Calu3 (cell line): Measurements from ENCODE around the gene TRIO. TPM values are rescaled to one million over a fixed set of nuclear protein-coding genes. Genes with fewer than 3 reads are reported as not detected.
A peak's percentile ranks its signal among the peaks of the same experiment; 100 is the strongest.

Experiments used
- BruUV-seq: library from RNA; stranded (reverse); fragments of 400-500 nt; replicated peaks from 2 replicates; lab custom pipeline; 2021; lab: Mats Ljungman, UMichigan
- CTCF ChIA-PET: fragments of 300-600 bp; sonication (Branson Sonifier 250); formaldehyde crosslinking; loops from one replicate; lab custom pipeline; 2022; ENCODE audit warnings: antibody characterized with exemption; lab: Charles Lee
- DNase-seq: peaks from one replicate; pipeline ENCODE4 v3.0.0; 2022
- H3K27ac Mint-ChIP-seq: one replicate; pipeline ENCODE4 v1.8.0; 2022; ENCODE audit warnings: mixed read lengths; ENCODE audit not compliant: unreplicated experiment
- H3K27me3 Mint-ChIP-seq: one replicate; pipeline ENCODE4 v1.8.0; 2022; ENCODE audit warnings: mixed read lengths; ENCODE audit not compliant: unreplicated experiment
- H3K36me3 Mint-ChIP-seq: one replicate; pipeline ENCODE4 v1.8.0; 2022; ENCODE audit warnings: mild to moderate bottlenecking, moderate library complexity, mixed read lengths; ENCODE audit not compliant: insufficient read depth, unreplicated experiment
- H3K4me1 Mint-ChIP-seq: one replicate; pipeline ENCODE4 v1.8.0; 2022; ENCODE audit warnings: mild to moderate bottlenecking, low read depth, mixed read lengths; ENCODE audit not compliant: unreplicated experiment
- H3K4me3 Mint-ChIP-seq: one replicate; pipeline ENCODE4 v1.8.0; 2022; ENCODE audit warnings: mild to moderate bottlenecking, low read depth, moderate library complexity, mixed read lengths; ENCODE audit not compliant: unreplicated experiment
- H3K9me3 Mint-ChIP-seq: one replicate; pipeline ENCODE4 v1.8.0; 2022; ENCODE audit warnings: low read depth, mixed read lengths; ENCODE audit not compliant: unreplicated experiment
- intact Hi-C: fragments of 100-400 bp; cut with micrococcal nuclease; formaldehyde crosslinking; loops from one replicate; pipeline ENCODE4 v1.10.0; 2022; ENCODE audit not compliant: unreplicated experiment
- total RNA-seq: library from RNA; stranded (reverse); gene quantifications from 2 replicates; pipeline ENCODE4 v1.2.3, GENCODE V29; 2022
- TF ChIP-seq, protein P1 (sequence below): fragments of 200-600 bp; IDR thresholded peaks from one replicate; pipeline ENCODE4 v1.8.0; 2022; ENCODE audit warnings: antibody characterized with exemption; ENCODE audit not compliant: unreplicated experiment

TRIO gene
- total RNA-seq, 1 experiment from 2014 or later, result 183 TPM

DNA sequence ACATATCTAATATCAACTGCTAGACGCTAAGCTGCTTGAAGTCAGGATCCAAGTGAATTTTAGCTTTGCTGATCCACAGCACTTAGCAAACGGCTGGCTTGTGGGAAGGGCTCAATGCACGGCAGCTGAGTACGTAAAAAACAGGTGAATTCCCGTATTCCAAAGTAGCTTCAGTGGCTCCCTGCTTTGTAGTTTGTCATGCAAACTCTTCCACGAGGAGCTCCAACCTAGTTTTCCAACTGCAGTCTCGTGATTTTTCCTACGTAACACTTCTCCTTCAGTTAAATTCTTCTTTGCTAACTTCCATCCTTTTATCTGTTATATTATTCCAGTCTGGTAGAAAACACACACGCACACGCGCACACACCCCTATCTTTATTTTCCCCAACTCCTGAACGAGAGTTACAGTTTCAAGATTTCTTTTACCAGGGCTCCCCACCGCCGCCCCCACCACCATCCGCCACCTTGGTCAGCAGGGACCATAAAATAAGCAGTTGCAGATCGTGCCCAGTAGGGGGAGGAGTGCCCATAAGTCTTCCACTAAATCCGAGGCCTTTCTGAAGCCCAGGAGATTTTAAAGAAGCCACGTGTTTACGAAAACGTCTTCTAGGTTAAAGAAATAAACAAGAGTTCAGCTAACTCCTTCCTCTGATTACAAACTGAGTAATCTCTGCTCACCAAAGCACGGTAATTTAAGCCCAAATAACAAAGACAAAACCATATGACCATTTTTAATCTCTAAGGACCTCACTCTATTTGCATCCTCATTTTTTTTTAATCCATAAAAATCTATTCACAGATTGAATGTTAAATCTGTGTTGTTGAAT, 34.8 kb upstream of the TRIO start:
- Mint-ChIP-seq H3K9me3 (no peaks in the 10 kb centered on the region), H3K36me3 (peaks cover 5% of the 10 kb centered on the region), H3K27me3 (no peaks in the 10 kb centered on the region), H3K4me3 (peak overlapping the region; percentile 1), H3K4me1 (peaks cover 37% of the 10 kb centered on the region), H3K27ac (no peak overlapping the region)
- TF ChIP-seq, protein P1, sequence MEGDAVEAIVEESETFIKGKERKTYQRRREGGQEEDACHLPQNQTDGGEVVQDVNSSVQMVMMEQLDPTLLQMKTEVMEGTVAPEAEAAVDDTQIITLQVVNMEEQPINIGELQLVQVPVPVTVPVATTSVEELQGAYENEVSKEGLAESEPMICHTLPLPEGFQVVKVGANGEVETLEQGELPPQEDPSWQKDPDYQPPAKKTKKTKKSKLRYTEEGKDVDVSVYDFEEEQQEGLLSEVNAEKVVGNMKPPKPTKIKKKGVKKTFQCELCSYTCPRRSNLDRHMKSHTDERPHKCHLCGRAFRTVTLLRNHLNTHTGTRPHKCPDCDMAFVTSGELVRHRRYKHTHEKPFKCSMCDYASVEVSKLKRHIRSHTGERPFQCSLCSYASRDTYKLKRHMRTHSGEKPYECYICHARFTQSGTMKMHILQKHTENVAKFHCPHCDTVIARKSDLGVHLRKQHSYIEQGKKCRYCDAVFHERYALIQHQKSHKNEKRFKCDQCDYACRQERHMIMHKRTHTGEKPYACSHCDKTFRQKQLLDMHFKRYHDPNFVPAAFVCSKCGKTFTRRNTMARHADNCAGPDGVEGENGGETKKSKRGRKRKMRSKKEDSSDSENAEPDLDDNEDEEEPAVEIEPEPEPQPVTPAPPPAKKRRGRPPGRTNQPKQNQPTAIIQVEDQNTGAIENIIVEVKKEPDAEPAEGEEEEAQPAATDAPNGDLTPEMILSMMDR, result peak; percentile 57
- BruUV-seq, result no TSS peak
- CTCF ChIA-PET, result interaction anchor here (0.6 to 1.1 kb wide), 2 partner anchors 107 to 162 kb away, joined by 4 to 8 read pairs; no protein-coding TSS in a partner anchor
- peak; percentile 64 for DNase-seq
- intact Hi-C loops, result loop anchor here (2.0 to 5.0 kb wide), 3 partner anchors 121 to 244 kb away; no protein-coding TSS in a partner anchor

DNA sequence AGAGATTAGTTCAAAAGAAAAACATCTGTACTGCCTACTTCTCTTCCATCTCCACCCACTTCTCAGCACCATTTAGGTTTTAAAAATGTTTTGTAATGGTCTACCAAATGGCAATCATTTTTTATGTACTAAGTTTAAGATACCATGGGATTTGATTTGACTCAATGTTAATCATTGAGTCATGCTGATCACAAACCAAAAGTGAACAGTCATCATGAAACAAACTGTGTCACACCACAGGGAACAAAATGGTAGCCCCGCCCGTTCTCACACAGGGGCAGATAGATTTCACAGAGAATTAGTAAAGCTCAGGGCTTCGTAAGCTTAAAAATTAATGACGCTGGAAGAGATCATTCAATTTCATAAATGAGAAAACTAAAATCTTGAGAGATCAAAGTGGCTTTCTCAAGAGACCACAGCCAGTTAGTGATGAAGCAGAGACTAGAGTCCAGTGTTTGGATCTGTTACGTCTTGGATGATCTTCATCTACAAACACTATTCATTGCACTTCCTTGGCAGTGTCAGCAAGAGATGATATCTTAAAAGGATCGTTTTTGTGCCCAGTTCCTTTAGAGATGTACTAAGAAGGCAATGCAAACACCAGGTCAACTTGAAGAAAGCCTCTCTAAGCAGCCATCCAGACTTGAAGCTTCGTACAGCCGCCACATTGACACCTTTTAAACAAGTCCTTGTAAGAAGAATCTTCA, 33.9 kb upstream of the TRIO start:
- H3K9me3 Mint-ChIP-seq, result no peaks in the 10 kb centered on the region
- TF ChIP-seq, protein P1, result no peak
- H3K4me1 Mint-ChIP-seq, result peaks cover 37% of the 10 kb centered on the region
- no peak overlapping the region for H3K27ac Mint-ChIP-seq
- BruUV-seq, result no TSS peak
- CTCF ChIA-PET, result interaction anchor here (0.6 to 1.1 kb wide), 2 partner anchors 106 to 161 kb away, joined by 4 to 8 read pairs; no protein-coding TSS in a partner anchor
- H3K36me3 Mint-ChIP-seq, result peaks cover 4% of the 10 kb centered on the region
- no peaks in the 10 kb centered on the region for H3K27me3 Mint-ChIP-seq
- H3K4me3 Mint-ChIP-seq, result no peak overlapping the region
- intact Hi-C loops, result loop anchor here (2.0 to 5.0 kb wide), 3 partner anchors 122 to 244 kb away; no protein-coding TSS in a partner anchor
- no peak for DNase-seq

DNA sequence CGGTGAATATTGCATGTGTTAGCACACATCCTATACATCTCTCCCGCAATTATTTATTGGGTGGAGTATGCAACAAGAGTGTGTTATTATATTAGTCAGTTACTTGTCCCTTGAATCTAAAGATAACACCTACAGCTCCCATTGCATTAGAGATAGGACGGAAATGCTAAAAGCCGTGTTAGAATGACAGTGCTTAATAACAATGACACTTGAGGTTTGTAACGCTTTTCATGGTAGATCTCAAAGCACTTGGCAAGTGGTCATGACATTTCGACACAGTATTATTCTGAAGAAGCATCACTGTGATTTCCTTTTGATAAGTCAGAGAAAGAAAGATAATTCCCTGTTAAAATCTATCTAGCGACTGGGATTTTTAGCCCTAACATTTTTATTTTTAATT, 33.4 kb upstream of the TRIO start:
- no peak for DNase-seq
- CTCF ChIA-PET, result no interaction called here
- Mint-ChIP-seq H3K36me3 (peaks cover 4% of the 10 kb centered on the region), H3K4me3 (no peak overlapping the region), H3K4me1 (peaks cover 43% of the 10 kb centered on the region), H3K27me3 (no peaks in the 10 kb centered on the region), H3K27ac (no peak overlapping the region), H3K9me3 (no peaks in the 10 kb centered on the region)
- intact Hi-C loops, result loop anchor here (2.0 to 5.0 kb wide), 3 partner anchors 122 to 243 kb away; no protein-coding TSS in a partner anchor
- TF ChIP-seq, protein P1, result no peak
- BruUV-seq, result no TSS peak

DNA sequence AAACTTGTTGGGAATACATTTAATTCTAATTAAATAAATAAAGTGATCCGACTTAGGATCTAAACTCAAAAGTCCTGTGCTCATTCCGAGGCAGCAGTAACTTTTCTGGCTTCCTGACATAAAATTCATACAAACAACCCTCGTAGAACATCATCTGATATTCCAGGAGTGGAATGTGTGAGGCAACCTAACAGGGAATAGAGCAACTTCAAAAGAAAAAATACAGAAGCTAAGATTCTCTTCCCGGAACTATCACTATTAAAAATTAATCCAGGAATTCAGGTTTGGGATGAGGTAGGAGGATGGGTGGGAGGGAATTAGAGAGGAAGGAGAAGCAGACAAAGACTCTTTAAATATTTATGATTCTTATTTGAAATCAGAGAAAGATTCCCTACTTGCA, 32.9 kb upstream of the TRIO start:
- no peak for DNase-seq
- Mint-ChIP-seq H3K27me3 (no peaks in the 10 kb centered on the region), H3K4me1 (peaks cover 45% of the 10 kb centered on the region), H3K27ac (no peak overlapping the region), H3K9me3 (no peaks in the 10 kb centered on the region), H3K36me3 (peaks cover 4% of the 10 kb centered on the region), H3K4me3 (no peak overlapping the region)
- no TSS peak for BruUV-seq
- CTCF ChIA-PET, result no interaction called here
- TF ChIP-seq, protein P1, result no peak
- intact Hi-C loops, result no loop called here
